GM12865 (cell line): ENCODE measurements around the gene PTPRN2.
"Not testable (repeated sequence)": the region's sequence is repeated elsewhere in the genome, so short reads cannot be mapped to it uniquely, and the experiment has no call there.

Experiments used
- DNase-seq: peaks from one replicate; pipeline ENCODE4 v3.0.0; 2010; ENCODE audit warnings: low read depth
- H3K4me3 ChIP-seq: 2 replicates; pipeline ENCODE4 v1.5.1; 2011; ENCODE audit warnings: mild to moderate bottlenecking, low read depth, low read length, control low read depth
- TF ChIP-seq, protein P1 (sequence below): IDR thresholded peaks from 2 replicates; pipeline ENCODE4 v1.5.1; 2011; ENCODE audit warnings: low read length, control low read depth, low read depth, inconsistent platforms; ENCODE audit not compliant: insufficient read depth; ENCODE audit errors: missing control alignments

PTPRN2 gene

DNA sequence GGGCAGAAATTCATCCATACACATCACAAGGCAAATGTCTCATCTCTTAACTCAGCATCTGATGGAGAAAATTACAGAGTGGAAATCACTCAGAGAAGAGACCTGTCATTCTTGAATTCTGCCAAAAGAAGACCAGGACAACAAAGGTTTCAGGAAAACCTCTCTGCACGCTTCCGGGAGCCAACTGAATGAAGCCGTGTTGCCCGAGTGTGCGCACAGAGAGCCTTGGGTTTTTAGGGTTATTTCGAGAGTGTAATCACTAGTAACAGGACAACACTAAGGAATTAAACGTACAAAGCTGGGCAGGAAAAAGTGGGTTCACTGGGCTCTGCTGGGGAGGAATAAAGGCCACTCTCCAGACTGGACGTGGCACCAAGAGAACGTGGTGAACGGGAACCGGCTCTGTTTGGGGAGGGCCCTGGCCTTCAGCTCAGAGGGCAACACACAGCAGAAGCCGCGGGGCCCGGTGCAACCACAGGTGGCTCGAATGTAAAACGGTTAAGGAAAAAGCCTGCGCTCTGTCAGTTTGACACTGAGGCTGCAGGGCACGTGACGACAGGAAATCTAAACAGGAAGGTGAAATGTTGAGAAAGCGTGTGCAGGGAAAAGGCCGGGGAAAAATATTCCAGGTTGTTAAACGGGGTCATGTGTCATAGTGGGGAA lies 919.3 kb downstream of the PTPRN2 start:
- TF ChIP-seq, protein P1, sequence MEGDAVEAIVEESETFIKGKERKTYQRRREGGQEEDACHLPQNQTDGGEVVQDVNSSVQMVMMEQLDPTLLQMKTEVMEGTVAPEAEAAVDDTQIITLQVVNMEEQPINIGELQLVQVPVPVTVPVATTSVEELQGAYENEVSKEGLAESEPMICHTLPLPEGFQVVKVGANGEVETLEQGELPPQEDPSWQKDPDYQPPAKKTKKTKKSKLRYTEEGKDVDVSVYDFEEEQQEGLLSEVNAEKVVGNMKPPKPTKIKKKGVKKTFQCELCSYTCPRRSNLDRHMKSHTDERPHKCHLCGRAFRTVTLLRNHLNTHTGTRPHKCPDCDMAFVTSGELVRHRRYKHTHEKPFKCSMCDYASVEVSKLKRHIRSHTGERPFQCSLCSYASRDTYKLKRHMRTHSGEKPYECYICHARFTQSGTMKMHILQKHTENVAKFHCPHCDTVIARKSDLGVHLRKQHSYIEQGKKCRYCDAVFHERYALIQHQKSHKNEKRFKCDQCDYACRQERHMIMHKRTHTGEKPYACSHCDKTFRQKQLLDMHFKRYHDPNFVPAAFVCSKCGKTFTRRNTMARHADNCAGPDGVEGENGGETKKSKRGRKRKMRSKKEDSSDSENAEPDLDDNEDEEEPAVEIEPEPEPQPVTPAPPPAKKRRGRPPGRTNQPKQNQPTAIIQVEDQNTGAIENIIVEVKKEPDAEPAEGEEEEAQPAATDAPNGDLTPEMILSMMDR = no peak
- DNase-seq = no peak
- no peak overlapping the region for H3K4me3 ChIP-seq

DNA sequence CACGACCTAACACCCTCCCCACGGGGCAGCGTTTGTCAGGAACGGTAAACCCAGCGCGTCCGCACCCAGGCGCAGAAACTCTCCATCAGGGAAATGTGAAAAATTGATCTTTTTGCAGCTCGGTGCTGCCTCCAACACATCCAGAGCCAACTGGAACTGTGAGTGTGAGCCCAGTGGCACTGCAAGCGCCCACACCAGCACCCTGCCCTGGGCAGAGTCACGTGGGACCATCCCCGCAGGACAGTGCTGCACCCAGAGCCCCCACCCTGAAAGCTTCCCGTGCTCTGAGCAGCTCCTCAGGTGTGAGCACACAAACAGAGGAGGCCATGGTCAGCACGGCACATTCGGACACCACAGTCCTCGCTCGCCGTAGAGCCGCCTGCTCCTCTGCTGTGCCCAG lies 919.9 kb downstream of the PTPRN2 start:
- H3K4me3 ChIP-seq = no peak overlapping the region
- no peak for DNase-seq
- TF ChIP-seq, protein P1 = no peak

DNA sequence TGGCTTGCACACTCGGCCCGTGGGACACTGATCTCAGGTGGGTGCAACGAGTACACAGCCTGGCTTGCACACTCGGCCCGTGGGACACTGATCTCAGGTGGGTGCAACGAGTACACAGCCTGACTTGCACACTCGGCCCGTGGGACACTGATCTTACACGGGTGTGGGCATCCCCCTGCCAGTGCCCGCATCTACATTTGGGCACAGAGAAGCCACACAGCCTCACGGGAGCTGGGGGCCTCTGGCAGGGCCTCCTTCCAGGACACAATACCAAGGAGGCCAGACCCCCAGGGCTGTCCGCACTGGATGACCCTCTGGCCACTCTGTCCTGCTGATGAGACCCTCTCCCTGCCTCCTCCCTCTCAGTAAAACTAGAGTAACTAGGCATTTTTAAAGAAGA lies 920.4 kb downstream of the PTPRN2 start:
- no peak overlapping the region for H3K4me3 ChIP-seq
- DNase-seq = no peak
- TF ChIP-seq, protein P1 = no peak

DNA sequence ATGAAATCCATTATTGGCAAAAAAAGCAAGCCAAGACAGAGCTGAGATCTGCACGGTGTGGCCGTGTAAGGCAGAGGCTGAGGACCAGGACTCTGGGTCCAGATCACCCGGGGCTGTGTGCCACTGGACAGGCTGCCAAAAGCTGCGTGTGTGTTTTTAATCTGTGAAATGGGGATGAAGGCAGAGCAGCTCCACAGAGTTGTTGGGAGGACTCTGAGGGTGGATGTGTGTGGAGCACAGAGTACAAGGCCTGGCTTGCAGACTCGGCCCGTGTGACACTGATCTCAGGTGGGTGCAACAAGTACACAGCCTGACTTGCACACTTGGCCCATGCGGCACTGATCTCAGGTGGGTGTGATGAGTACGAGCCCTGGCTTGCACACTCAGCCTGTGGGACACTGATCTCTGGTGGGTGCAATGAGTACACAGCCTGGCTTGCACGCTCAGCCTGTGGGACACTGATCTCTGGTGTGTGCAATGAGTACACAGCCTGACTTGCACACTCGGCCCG lies 921.0 kb downstream of the PTPRN2 start:
- TF ChIP-seq, protein P1 = no peak
- no peak for DNase-seq
- no peak overlapping the region for H3K4me3 ChIP-seq

DNA sequence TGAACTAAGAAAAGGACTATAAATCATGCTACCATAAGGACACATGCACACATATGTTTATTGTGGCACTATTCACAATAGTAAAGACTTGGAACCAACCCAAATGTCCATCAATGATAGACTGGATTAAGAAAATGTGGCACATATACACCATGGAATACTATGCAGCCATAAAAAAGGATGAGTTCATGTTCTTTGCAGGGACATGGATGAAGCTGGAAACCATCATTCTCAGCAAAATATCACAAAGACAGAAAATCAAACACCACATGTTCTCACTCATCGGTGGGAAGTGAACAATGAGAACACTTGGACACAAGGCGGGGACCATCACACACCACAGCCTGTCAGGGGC lies 922.0 kb downstream of the PTPRN2 start:
- DNase-seq, H3K4me3 ChIP-seq: not testable (repeated sequence)

DNA sequence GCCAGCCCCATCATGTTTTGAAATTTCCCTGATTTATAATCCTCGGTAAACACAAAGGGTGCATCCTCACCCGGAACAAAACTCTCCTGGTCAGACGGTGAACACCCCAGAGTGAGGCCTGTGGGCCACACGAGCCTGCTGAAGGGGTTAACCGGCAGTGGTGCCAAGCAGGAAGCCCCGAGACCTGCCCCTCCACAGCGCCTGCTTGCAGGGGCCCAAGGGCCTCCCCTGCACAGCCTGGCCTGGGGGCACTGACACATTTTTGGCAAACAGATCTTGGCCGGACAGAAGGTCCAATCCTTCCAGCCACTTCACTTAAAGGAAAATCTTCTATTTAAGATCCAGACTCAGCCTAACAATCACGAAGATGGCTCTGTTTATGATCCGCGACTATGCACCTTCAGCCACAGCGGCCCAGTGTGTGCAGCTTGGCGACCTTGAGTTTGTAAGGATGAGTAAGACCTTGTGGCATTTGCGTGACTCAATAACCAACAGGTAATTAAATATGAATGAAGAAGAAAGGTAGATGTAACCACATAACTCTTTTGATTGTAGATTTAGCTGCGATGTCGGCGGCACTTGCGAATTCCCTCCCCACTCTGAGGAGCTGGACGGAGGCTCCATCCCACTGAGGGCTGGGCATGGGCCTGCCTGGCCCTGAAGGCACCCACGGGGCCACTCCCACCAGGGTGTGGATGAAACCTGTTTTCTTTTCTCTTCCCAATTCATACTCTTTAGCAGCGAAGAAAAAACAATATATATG lies 922.6 kb downstream of the PTPRN2 start:
- TF ChIP-seq, protein P1 = no peak
- H3K4me3 ChIP-seq = no peak overlapping the region
- no peak for DNase-seq

DNA sequence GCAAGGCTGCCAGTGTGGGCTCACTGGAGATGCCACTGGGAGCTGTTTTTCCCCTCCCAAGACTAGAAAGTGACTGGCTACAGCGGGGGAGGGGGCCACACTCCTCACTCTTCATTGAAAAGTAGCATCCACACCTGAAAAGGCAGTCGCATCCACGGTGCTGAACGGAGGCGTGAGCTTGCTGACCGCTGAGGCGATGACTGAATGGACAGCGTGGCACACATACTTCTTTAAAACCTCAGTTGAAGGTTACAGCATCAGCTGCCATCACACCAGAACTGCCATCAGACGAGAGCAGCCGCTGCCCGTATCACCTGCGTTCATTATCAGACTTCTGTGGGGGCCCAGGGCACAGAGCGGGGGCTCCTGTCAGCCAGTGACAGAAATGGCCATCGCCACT lies 923.6 kb downstream of the PTPRN2 start:
- no peak for DNase-seq
- TF ChIP-seq, protein P1 = no peak
- H3K4me3 ChIP-seq = no peak overlapping the region
